Lung microvascular endothelial cell (primary cell): Measurements from ENCODE around the gene KIF4B. TPM values are rescaled to one million over a fixed set of nuclear protein-coding genes. Genes with fewer than 3 reads are reported as not detected.

Experiments used
- DNase-seq, 2 donors: peaks; one replicate each; pipeline versions ENCODE4 v3.0.0 to v3.0.0-alpha.2; 2010; ENCODE audit warnings: low read depth in 2 of 2
- total RNA-seq: library from RNA; depleted of rRNA; stranded (reverse); fragments of >200 nt; gene quantifications from 2 replicates; pipeline ENCODE4 v1.2.1, GENCODE V29; 2014

The KIF4B gene
- total RNA-seq, 1 donor from 2014 or later: 0.40 TPM

GRCh38 chr5:155052532-155052931, 39.0 kb downstream of the KIF4B start:
- no peak for DNase-seq

GRCh38 chr5:155053501-155053900, 39.9 kb downstream of the KIF4B start:
- DNase-seq: no peak

GRCh38 chr5:155056644-155057269, 43.2 kb downstream of the KIF4B start:
- DNase-seq: no peak

GRCh38 chr5:155057626-155058025, 44.1 kb downstream of the KIF4B start:
- DNase-seq: no peak

GRCh38 chr5:155064580-155064979, 51.0 kb downstream of the KIF4B start:
- no peak for DNase-seq

GRCh38 chr5:155066886-155067595, 53.5 kb downstream of the KIF4B start:
- no peak for DNase-seq

Other genes starting within 250 kb of the KIF4B start
- 5.9 and 15.3 TPM in 2 replicates for gene FAXDC2, start 163.2 kb upstream of the KIF4B start, total RNA-seq
- 73.7 and 104 TPM in 2 replicates for gene CNOT8, start 155.1 kb upstream of the KIF4B start, total RNA-seq
- 9.2 and 14.5 TPM in 2 replicates for gene GEMIN5, start 75.5 kb upstream of the KIF4B start, total RNA-seq
- 10.2 and 21.2 TPM in 2 replicates for gene MRPL22, start 72.7 kb upstream of the KIF4B start, total RNA-seq